ENCODE results near the gene CTU1. TPM values are rescaled to one million over a fixed set of nuclear protein-coding genes. Genes with fewer than 3 reads are reported as not detected.

Gene CTU1
- total and polyA plus RNA-seq, 2 of the 4 experiments (the other 2 are of a cell fraction) = 2.0 to 3.3 TPM

DNA sequence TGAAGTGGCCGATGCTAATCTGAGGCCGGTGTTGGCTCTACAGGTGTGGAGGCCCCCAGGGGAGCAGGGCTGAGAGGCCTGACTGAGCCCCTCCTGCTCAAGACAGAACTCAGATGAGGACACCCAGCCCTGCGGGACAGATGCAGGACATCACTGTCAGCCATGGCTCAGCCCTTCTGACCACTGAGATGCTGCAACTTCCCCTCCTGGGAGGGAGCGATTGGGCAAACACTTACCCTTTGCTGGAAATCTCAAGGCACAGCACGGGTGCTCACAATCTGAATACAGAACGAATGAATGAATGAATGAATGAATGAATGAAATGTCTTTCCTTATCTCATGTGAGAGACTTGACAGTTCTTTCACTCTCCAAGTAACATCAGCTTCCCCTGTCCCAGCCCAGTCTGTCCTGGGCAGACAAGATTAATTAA lies 30.4 kb upstream of the CTU1 start:
- H3K79me1 ChIP-seq (ENCODE audit: low read depth in 1 of 2, low read length in 2 of 2) = no peaks in the 10 kb centered on the region
- H3K4ac ChIP-seq (ENCODE audit: low read depth, low read length) = no peak overlapping the region
- ATAC-seq (ENCODE audit: low read depth) = no peak
- H3K36me3 ChIP-seq (ENCODE audit: control insufficient read depth, insufficient read depth, low read length) = no peaks in the 10 kb centered on the region
- H3K4me3 ChIP-seq (ENCODE audit: insufficient read depth, low read depth, low read length) = no peak overlapping the region
- peaks cover 7% of the 10 kb centered on the region for H3K27me3 ChIP-seq (ENCODE audit: control insufficient read depth, insufficient read depth, low read length)
- H3K4me1 ChIP-seq (ENCODE audit: control insufficient read depth, insufficient read depth, low read length) = no peaks in the 10 kb centered on the region
- no peaks in the 10 kb centered on the region for H4K20me1 ChIP-seq (ENCODE audit: insufficient read depth, low read length)
- no peak overlapping the region for H3K14ac ChIP-seq (replicated peaks; ENCODE audit: low read depth, low read length)
- H3K56ac ChIP-seq (ENCODE audit: extremely low read depth, insufficient read depth, low read length) = no peak overlapping the region
- H3K9ac ChIP-seq (ENCODE audit: low read depth, low read length) = no peak overlapping the region
- ChIA-PET POLR2A (ENCODE audit: unreplicated experiment) (no interaction called here), CTCF (no interaction called here)
- H4K91ac ChIP-seq (ENCODE audit: insufficient read depth, low read depth, low read length) = no peak overlapping the region
- no peaks in the 10 kb centered on the region for H3K9me1 ChIP-seq (ENCODE audit: insufficient read depth, low read length)
- H2AFZ ChIP-seq (replicated peaks; ENCODE audit: low read length, poor library complexity) = no peak overlapping the region
- DNase-seq = no peak
- H3K27ac ChIP-seq (ENCODE audit: insufficient read depth, low read length) = no peak overlapping the region
- H2AK9ac ChIP-seq (replicated peaks; ENCODE audit: low read depth, low read length, poor library complexity) = no peak overlapping the region
- no TSS peak for BruUV-seq (replicated peaks)
- H3K18ac ChIP-seq (ENCODE audit: low read depth, low read length) = no peak overlapping the region
- no peak overlapping the region for H2AK5ac ChIP-seq (ENCODE audit: low read depth, low read length)
- H3K9me3 ChIP-seq (ENCODE audit: control insufficient read depth, insufficient read depth, low read length) = no peaks in the 10 kb centered on the region
- no peak overlapping the region for H2BK5ac ChIP-seq (ENCODE audit: low read depth, low read length, poor library complexity, severe bottlenecking)
- H3K4me2 ChIP-seq (ENCODE audit: low read depth, low read length) = no peak overlapping the region
- dilution Hi-C loops (cut with HindIII; ENCODE audit: low sequenced_read_pairs, unreplicated experiment) = no loop called here
- H2BK120ac ChIP-seq (ENCODE audit: low read depth, low read length) = no peak overlapping the region
- no peak overlapping the region for H2BK20ac ChIP-seq (ENCODE audit: low read depth, low read length)
- no peak overlapping the region for H3K23ac ChIP-seq (ENCODE audit: low read depth, low read length)
- TF ChIP-seq SMC3 (IDR thresholded peaks at IDR 0.05; ENCODE audit: low read depth, low read length) = no peak
- intact Hi-C loops (cut with micrococcal nuclease) = no loop called here
- H4K8ac ChIP-seq (ENCODE audit: low read depth in 2 of 2, low read length in 2 of 2) = no peak overlapping the region
- in situ Hi-C loops (cut with MboI; ENCODE audit: low sequenced_read_pairs) = no loop called here
- H2BK15ac ChIP-seq (ENCODE audit: low read depth, low read length) = no peak overlapping the region
- no peak overlapping the region for H4K5ac ChIP-seq (ENCODE audit: low read depth, low read length)
- 86% methylated on average over 2 of the region's 6 CpGs; no CpG with 5 or more reads in 1 of the 2 experiments for WGBS, 2 experiments (ENCODE audit: extremely low coverage in 2 of 2, insufficient read length in 1 of 2)

Measured in IMR-90 (cell line).